Epithelial cell of prostate (primary cell): ENCODE results near the gene SBF2.

Experiments
- DNase-seq: peaks from one replicate; pipeline ENCODE4 v3.0.0-alpha.2; 2011; ENCODE audit warnings: low read depth, low spot score
- H3K27ac ChIP-seq: fragments of 450-650 bp; 2 replicates; pipeline ENCODE4 v1.5.1; 2017; ENCODE audit warnings: mild to moderate bottlenecking

The SBF2 gene

DNA sequence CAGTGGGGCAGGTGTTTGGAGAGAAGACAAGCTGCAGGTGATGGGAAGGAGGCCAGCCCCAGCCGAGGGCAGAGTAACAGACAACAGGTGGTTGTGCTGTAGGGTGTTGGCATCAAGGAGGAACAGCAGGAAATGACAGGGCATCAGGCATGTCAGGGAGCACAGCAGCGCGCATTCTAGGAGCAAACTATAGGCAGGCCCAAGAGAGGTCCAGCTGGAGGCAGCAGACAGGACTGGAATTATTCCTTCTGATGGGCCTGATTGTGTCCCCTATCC lies 24.4 kb upstream of the SBF2 start:
- H3K27ac ChIP-seq: no peak overlapping the region
- no peak for DNase-seq

DNA sequence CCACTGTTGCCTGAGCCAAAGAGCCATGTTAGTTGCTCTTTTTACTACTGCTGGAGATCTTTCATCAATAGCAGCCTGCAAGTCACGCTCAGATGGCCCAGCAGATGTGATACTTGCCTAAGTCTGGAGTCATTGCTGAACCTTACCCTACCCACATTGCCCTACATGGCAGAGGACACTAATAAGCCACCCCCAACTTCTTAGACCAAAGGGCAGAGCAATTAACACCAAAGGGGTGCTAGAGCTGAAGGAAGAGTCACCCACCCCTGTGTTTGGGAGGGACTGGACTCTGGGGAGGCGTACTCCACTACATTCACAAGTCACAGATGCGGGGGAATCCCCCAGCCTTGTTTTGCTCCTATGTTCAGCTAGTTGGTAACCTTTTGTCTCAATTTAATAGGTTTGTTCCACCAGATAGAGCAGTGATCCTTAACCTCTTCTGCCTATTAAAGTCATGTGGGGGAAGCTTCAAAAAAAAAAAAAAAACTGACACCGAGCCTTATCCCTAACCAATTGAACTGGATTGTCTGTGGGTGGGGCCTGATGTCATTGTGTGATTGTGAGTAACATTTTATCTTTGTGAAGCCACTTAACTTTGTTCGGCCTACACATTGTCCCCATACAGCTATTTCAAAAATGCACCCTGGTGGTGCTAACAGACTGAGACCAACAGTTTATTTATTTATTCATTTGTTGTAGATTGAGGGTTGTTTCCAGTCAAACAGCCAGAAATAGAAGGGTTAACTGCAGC lies 23.9 kb upstream of the SBF2 start:
- H3K27ac ChIP-seq: no peak overlapping the region
- no peak for DNase-seq

DNA sequence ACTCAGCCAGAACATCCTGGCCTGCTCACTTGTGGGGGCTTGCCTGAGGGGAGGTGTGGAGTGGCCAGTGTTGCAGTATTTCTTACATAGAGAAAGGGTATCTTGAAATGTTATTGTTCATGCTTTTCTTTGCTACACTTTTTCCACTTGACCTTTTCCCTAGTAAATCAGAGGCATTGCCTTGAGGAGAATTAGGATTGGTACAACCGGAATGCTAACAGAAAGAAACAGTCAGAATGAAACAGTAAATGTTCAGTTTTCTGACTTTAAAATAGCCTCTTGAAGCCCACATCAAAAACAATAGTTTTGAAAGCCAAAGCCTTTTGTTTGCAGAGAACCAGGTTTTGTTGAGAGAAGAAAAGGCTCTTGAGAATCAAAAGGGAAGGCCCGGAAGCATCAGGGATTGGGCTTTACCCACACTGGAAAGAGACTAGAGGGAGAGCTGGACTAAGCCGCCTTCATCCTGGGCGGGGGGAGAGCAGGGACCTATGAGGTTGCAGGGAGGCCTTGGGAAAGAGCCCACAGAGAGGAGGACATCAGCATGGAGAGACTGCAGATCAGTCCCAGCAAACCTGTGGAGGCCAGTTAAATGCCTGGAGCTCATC lies 23.2 kb upstream of the SBF2 start:
- no peak overlapping the region for H3K27ac ChIP-seq
- no peak for DNase-seq

DNA sequence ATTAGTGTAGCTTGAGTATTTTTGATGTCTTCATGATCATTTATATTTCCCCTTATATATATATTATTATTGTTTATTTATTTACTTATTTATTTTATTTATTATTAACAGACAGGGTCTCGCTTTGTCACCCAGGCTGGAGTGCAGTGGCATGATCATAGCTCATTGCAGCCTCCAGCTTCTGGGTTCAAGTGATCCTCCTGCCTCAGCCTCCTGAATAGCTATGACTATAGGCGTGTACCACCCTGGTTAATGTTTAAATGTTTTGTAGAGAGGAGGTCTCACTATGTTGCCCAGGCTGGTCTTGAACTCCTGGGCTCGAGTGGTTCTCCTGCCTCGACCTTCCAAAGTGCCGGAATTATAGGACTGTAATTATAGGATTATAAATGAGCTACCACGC lies 21.1 kb upstream of the SBF2 start:
- DNase-seq: no peak

DNA sequence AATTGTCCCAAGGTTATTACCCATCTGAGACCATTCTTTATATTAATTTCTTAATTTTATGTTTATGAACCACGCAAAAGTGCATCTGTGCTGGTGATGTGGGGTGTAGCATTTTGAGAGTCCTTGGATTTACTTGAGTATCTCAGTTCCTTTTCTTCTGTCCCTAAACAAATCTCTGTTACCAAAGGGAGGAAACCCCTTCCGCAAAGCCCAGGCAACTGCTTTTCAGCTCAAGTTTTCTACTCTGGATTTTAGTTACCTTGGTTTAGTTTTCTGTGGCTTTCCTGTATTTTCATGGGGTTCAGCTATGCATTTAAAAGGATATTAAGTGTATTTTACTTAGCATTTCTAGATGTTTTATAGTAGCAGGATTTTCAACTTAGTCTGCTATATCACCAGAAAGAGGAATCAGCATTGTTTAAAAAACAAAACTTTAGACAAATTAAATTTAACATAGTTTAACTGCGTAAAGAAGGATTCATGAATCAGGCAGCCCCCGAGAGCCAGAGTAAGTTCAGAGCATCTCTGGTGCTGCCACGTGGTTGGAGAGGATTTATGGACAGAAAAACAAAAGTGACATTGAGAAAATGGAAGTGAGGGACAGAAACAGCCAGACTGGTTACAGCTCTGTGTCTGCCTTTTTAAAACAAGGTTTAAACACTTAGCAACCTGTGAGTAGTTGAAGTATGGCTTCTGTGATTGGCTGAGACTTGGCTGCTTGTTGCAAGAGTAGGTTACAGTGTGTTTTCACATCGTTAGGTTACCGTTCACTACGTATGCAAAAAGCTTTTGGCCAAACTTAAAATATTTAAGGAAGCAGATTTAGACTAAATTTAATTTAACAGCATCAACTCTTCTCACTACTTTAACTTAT lies 20.4 kb upstream of the SBF2 start:
- no peak for DNase-seq
- no peak overlapping the region for H3K27ac ChIP-seq

More for the DNA sequence above, 21.1 kb upstream of the SBF2 start:
- no peak overlapping the region for H3K27ac ChIP-seq

DNA sequence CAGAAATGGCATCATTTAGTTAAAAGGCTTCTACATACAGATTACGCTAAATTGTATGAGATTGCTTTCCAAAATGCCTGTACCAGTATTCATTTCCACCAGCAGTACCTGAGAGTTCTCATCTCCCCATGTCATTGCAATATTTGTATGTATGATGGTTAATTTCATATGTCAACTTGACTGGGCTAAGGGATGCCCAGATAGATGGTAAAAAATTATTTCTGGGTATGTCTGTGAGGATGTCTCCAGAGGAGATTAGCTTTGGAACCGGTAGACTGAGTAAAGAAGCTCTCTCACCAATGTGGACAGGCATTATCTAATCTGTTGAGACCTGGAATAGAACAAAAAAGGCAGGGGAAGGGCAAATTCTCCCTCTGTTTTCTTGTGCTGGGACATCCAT lies 17.8 kb upstream of the SBF2 start:
- no peak for DNase-seq

DNA sequence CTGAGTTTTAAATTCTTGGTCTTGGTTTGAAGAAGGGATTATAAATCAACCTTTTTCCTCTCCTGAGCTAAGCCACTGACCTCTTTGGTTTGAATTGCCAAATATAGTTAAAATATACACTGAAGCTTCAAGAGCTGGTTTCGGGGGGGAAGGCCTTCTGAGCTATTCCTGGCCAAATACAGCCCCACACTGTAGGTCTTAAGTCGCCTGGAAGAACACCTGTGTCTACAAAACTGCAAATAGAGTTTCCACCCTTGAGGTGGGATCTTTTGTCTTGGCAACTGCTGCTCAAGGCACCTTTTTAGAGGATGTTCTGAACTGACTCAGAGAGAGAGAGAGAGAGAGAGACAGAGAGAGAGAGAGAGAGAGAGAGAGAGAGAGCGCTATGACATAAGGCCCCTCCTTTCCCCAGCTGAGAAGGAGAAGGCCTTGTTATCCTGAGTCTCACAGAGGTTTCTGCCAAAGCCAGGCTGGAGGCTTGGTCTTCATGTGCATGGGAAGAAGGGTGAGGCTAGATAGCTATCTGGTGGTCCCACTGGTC lies 16.4 kb upstream of the SBF2 start:
- H3K27ac ChIP-seq: peak overlapping the region; percentile 99
- DNase-seq: no peak

More for the DNA sequence above, 17.8 kb upstream of the SBF2 start:
- H3K27ac ChIP-seq: no peak overlapping the region

DNA sequence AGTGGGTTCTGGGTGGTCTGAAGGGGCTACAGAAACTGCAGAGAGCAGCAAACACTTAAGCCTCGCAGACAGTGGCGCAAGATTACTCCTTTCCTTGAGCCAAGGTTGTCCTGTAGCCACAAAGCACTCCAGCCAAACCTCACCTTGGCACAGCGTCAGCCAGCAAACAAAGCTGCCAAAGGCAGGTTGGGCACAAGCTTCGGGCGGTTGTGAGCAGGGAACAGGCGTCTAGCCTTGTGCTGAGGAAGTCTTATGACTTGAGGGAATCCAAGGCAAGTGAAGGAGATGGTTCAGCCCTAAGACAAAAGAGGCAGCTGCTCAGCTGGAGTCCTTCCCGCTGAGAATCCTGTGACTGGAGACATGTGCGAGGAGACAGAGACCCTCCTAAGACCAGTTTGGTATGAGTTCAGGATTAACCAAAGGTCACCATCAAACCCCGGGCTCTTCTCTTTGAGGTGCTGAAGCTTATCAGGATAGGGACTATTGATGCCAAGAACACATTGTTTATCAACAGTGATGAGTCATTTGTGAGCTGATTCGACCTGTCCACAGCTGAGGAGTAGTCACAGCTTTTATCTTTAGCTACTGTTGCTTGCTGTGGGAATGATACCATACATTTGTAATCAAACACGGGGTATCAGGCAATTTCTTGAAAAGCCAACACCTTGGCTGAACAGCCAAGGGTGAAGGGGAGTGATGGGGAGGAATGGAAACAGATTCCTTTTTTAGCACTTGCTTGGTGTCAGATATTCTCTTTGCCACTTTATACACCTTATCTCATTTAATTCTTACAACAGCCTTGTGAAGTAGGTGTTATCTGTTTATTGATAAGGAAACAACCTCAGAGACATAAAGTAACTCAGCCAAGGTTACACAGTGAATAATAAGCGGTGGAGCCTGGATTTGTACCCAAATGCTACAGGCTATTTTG lies 15.4 kb upstream of the SBF2 start:
- peak overlapping the region; percentile 99 for H3K27ac ChIP-seq
- DNase-seq: no peak

DNA sequence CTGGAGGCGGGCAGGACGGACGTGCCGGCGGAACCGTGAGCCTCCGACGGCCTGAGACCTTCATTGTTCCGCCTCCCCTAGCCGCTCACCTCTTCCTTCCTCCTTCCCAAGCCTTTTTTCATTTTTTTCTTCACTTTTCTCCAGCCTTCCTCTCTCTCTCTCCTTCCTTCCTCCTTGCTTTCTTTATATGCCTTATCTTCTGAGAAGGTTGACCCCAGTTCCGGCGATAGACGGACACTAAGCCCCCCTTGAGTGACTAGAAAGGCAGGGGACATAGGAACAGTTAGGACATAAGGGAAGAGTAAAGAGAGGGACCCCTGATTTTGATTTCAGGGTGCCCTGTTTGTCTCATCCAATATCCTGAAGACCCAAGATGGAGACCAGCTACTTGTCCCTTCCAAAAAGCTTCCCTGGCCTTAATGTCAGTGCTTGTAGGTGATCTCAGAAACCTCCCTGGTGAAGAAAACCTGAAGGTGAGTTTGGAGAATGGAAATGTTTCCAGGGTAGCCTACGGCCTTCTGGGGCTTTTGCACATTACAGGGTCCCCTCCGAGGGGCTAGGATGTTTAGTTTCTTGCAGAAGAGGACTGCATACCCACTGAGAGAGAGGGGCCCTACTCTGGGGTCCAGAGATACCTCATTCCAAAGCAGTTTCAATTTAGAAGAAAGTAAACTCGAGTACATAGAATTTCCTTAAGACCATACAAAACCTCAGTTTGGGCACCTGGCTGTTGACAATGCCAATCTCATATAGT lies 14.4 kb upstream of the SBF2 start:
- peak overlapping the region; percentile 99 for H3K27ac ChIP-seq
- no peak for DNase-seq

DNA sequence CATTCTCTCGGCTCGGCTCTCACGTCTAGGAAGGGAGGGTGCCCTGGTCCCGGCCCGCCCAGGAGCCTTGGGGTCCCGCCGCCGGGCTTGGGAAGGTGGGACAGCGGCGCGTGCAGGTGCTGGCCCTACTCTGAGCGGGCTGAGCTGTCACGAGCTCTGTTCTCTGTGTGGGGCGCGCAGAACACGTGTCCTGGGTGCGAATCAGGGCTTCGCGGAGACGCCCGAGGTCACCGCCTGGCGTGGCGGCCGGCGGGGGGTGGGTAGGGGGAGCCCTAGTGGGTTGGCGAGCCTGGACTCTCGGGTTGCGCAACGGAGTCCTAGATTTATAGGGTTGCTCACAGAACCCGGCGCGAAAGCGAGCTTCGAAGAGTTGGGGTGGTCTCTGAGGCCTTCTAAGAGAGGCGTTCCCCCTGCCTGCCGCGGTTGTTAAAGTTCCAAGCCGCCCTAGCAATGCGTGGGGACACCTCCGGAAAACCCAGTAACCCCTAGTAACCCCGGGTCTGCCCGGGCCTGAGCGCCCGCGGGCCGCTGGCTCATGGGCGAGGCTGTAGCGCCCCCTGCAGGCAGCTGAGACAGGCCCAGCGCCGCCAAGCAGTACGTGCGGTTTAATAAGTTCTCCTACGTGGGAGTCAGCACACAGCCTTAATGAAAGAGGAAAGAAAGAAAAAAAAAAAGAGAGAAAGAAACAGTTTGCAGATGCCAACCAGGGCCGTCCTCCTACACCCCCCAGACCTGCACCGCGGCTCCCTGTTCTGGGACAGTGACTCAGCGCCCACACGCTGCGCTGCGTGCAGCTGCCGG lies 13.6 kb upstream of the SBF2 start:
- peak overlapping the region; percentile 99 for H3K27ac ChIP-seq
- peak; percentile 89 for DNase-seq

DNA sequence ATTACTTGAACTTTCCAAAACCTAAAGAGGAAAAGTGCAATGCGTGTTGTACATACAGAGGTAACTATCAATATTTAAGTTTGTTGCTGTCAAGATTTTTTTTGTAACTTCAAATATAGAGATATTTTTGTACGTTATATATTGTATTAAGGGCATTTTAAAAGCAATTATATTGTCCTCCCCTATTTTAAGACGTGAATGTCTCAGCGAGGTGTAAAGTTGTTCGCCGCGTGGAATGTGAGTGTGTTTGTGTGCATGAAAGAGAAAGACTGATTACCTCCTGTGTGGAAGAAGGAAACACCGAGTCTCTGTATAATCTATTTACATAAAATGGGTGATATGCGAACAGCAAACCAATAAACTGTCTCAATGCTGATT lies 13.0 kb upstream of the SBF2 start:
- H3K27ac ChIP-seq: peak overlapping the region; percentile 99
- no peak for DNase-seq

DNA sequence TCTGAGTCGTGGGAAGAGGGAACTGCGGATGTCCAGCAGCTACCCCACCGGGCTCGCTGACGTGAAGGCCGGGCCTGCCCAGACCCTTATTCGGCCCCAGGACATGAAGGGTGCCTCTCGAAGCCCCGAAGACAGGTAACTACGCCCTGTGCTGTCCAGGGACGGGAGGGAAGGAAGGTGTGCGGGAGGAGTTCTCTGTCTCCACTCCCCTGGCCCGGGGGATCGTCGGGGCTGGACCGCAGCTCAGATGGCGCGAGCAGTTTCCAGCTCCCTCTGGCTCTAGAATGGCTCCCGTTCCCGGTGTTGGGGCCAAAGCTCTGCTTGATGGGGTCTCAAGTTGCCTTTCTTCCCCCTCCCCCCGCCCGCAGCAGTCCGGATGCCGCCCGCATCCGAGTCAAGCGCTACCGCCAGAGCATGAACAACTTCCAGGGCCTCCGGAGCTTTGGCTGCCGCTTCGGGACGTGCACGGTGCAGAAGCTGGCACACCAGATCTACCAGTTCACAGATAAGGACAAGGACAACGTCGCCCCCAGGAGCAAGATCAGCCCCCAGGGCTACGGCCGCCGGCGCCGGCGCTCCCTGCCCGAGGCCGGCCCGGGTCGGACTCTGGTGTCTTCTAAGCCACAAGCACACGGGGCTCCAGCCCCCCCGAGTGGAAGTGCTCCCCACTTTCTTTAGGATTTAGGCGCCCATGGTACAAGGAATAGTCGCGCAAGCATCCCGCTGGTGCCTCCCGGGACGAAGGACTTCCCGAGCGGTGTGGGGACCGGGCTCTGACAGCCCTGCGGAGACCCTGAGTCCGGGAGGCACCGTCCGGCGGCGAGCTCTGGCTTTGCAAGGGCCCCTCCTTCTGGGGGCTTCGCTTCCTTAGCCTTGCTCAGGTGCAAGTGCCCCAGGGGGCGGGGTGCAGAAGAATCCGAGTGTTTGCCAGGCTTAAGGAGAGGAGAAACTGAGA lies 12.2 kb upstream of the SBF2 start:
- DNase-seq: no peak
- peak overlapping the region; percentile 99 for H3K27ac ChIP-seq

DNA sequence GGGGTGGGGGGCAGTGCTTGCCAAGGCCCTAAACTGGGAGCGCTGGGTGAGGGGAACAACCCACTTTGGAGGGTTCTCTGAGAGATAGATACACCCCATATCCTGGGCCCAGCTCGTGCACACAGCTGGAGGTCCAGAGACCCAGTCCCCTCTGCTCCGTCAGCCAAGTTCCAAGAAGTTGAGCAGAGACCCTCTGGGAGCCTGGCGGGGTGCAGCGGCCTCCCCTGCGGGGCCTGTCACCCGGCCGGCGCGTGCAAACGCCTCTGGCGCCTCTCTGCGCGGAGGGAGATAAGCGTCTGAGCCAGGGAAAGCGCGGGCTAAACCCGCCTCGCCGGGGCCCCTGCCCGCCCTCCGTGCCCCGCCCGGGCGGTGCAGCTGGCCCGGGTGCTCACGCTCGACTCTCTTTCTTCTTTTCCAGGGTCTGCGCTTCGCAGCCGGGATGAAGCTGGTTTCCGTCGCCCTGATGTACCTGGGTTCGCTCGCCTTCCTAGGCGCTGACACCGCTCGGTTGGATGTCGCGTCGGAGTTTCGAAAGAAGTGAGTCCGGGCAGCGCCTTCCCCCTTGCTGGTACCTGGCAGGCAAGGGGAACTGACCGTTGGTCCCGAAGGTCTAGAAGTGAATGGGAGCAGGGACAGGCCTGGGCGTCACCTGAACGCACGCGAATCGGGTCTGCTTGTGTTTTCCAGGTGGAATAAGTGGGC lies 11.4 kb upstream of the SBF2 start:
- no peak for DNase-seq
- H3K27ac ChIP-seq: peak overlapping the region; percentile 99

DNA sequence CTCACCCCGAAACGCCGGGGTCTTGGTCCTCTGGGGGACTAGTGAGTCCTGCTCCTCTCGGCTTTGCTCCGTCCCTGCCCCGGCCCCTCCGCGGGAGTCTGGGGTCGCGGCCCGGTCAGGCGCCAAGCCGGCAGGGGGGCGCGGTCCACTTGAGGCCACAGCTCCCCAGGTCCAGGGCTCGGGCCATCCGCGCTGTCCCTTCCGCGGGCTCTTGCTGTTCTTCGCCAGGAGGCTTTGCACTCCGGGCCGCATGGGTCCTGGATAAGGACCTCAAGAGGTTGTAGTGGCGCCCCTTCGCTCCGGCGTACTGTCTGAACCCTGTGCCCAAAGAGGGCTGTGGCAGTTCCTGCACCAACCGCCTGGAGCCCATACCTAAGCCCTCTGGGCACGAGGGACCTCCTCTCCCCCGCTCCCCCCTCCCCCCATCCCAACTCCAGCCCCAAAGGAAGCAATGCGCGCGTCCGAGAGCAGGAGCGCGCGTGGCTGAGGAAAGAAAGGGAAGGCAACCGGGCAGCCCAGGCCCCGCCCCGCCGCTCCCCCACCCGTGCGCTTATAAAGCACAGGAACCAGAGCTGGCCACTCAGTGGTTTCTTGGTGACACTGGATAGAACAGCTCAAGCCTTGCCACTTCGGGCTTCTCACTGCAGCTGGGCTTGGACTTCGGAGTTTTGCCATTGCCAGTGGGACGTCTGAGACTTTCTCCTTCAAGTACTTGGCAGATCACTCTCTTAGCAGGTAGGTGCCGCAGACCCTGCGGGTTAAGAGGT lies 10.7 kb upstream of the SBF2 start, which contains the start of gene ADM:
ADM (plus strand) TSS at position 579 of the 767 bp plus-strand sequence. CDS start 628 bp downstream, outside the sequence.
- H3K27ac ChIP-seq: peak within 1 kb of the TSS; percentile 99
- no peak for DNase-seq

DNA sequence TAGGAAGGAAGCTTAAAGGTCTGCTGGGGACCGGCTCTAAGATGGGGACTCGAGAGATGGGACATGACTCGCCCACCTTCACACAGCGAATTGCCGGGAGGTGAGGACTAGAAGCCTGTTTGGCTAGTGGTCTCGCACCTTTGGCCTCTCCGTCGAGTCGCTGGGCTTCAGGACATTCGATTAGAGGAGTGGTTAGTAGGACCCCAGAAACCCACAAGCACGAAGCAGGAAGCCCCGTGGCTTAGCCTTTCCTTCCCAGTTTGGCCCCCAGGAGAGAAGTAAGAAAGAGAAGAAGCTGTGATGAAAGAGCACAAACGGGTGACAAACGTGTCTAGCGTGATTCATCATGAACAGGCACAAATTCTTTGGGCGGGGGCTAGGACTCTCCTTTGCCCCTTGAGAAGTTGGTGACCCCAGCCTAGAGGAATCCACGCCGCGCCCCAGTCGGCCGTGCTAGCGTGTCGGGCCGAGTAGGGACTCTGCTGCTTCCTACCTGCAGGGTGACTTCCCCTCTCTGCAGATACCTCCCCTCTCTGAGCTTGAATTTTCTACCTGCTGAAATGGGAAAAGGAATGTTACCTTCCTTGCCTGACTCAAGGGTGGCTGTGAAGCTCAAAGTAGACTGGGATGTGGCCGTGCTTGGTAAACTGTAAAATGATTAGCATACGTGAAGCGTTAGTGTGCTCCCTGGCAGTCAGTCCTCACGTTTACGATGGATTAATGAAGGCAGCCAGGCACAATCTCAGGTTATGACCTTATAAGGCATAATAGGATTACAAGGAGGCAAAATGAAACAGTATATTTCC lies 9.7 kb upstream of the SBF2 start:
- H3K27ac ChIP-seq: peak overlapping the region; percentile 99
- no peak for DNase-seq
